Tibial nerve (tissue), 4 donors: ENCODE data around the gene PRELP. TPM values are rescaled to one million over a fixed set of nuclear protein-coding genes. Genes with fewer than 3 reads are reported as not detected.

Experiments used
- DNase-seq, 2 donors: peaks; one replicate each; pipeline ENCODE4 v3.0.0-alpha.2; 2019; ENCODE audit warnings: low spot score in 2 of 2
- H3K27ac ChIP-seq, 4 donors: fragments of 200-600 bp; sonication (generic) in 3 of 4; one replicate each; pipeline ENCODE4 v1.5.1; 2017 to 2019; ENCODE audit warnings: mild to moderate bottlenecking in 1 of 4
- H3K27me3 ChIP-seq, 2 donors: fragments of 200-600 bp; sonication (generic) in 1 of 2; one replicate each; pipeline versions ENCODE4 v1.5.1 to v1.6.0; 2017 to 2019
- H3K36me3 ChIP-seq, 3 donors: fragments of 200-600 bp; sonication (generic); one replicate each; pipeline ENCODE4 v1.5.1; 2018 to 2019
- H3K4me1 ChIP-seq, 4 donors: fragments of 200-600 bp; sonication (generic) in 3 of 4; one replicate each; pipeline ENCODE4 v1.5.1; 2017 to 2019
- H3K4me3 ChIP-seq, 4 donors: fragments of 200-600 bp; sonication (generic) in 3 of 4; one replicate each; pipeline ENCODE4 v1.5.1; 2017 to 2019; ENCODE audit warnings: mild to moderate bottlenecking in 1 of 4, moderate library complexity in 1 of 4
- H3K9me3 ChIP-seq, 4 donors: fragments of 200-600 bp; sonication (generic) in 3 of 4; one replicate each; pipeline ENCODE4 v1.5.1; 2017 to 2019
- EP300 ChIP-seq, 2 donors: sonication (generic); formaldehyde crosslinking; IDR thresholded peaks; one replicate each; pipeline ENCODE4 v1.6.1; 2017; ENCODE audit warnings: antibody characterized with exemption in 2 of 2, mild to moderate bottlenecking in 1 of 2
- POLR2A ChIP-seq, 2 donors: fragments of 450-650 bp; IDR thresholded peaks; one replicate each; pipeline ENCODE4 v1.6.1; 2017; ENCODE audit warnings: antibody characterized with exemption in 2 of 2, mild to moderate bottlenecking in 2 of 2, moderate library complexity in 2 of 2
- WGBS, 2 donors: methylation state at CpG; one replicate each; pipeline ENCODE4 v1.1.5; 2018; 5-methylcytosine and 5-hydroxymethylcytosine counted together
- total RNA-seq, 4 donors: library from RNA; depleted of rRNA; stranded (reverse); fragments of >200 nt; gene quantifications; one replicate each; pipeline ENCODE4 v1.1.0, GENCODE V29; 2016
- TF ChIP-seq, protein P1 (sequence below), 5 experiments: fragments of 200-600 bp in 3 of 5; fragments of 450-650 bp in 2 of 5; sonication (generic) in 3 of 5; IDR thresholded peaks; one replicate each; pipeline ENCODE4 v1.5.1; 2016 to 2019; ENCODE audit warnings: antibody characterized with exemption in 5 of 5, mild to moderate bottlenecking in 3 of 5, moderate library complexity in 2 of 5

Gene PRELP
- total RNA-seq, 4 donors from 2014 or later, result 108 to 291 (median 153) TPM

DNA sequence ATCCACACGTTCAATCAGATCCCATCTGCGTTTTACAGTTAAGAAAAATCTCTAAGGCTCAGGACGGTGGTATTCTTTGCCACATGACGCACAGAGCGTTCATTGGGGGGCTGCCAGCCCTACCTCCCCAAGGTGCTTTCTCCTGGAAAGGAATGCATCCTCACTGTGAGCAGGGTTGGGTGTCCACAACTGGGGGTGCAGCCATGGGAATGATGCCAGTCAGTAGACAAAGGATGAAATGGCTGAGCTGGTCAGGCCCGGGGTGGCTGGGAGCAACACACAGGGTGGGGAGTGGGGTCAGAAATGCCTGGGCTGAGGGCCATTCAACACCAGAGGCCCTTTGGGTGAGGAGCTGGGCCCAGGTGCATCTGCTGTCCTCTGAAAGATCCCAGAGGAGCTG, 44.3 kb downstream of the PRELP start:
- no peak for DNase-seq
- no peak overlapping the region for H3K27ac ChIP-seq

DNA sequence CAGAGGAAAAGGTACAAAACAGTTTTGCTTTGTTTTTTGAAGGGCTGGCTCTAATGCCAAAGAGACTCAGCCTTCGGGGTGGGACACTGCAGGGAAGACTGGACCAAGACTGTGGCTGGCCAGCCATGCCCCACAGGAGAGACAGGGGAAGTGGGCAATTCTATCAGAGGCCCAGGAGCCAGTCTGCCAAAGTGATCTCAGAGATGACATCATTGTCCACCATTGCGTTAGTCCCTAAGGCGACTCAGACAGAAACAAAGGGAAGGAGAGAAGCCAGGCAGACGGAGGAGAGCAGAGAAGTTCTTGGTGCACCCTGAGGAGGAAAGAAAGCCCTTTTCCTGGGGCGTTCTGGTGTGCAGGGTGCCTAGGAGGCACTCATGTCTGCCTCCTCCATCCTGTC, 44.7 kb downstream of the PRELP start:
- H3K36me3 ChIP-seq, result no peaks in the 10 kb centered on the region
- H3K27me3 ChIP-seq, result no peaks in the 10 kb centered on the region
- TF ChIP-seq, protein P1, sequence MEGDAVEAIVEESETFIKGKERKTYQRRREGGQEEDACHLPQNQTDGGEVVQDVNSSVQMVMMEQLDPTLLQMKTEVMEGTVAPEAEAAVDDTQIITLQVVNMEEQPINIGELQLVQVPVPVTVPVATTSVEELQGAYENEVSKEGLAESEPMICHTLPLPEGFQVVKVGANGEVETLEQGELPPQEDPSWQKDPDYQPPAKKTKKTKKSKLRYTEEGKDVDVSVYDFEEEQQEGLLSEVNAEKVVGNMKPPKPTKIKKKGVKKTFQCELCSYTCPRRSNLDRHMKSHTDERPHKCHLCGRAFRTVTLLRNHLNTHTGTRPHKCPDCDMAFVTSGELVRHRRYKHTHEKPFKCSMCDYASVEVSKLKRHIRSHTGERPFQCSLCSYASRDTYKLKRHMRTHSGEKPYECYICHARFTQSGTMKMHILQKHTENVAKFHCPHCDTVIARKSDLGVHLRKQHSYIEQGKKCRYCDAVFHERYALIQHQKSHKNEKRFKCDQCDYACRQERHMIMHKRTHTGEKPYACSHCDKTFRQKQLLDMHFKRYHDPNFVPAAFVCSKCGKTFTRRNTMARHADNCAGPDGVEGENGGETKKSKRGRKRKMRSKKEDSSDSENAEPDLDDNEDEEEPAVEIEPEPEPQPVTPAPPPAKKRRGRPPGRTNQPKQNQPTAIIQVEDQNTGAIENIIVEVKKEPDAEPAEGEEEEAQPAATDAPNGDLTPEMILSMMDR (IDR thresholded peaks at IDR 0.05), result no peak
- no peak for TF ChIP-seq EP300 (IDR thresholded peaks at IDR 0.05)
- TF ChIP-seq POLR2A (IDR thresholded peaks at IDR 0.05), result no peak
- H3K9me3 ChIP-seq, result no peaks in the 10 kb centered on the region
- WGBS, 2 donors, result 43 to 52% methylated on average over 5 of the region's 5 CpGs
- H3K4me1 ChIP-seq, result peaks cover 4 to 47% (median 30%) of the 10 kb centered on the region in 4 donors
- peak overlapping the region in 1 of 4 donors; percentile 68 for H3K27ac ChIP-seq
- no peak for DNase-seq
- no peak overlapping the region for H3K4me3 ChIP-seq

More for the DNA sequence above, 44.3 kb downstream of the PRELP start:
- no peaks in the 10 kb centered on the region for H3K36me3 ChIP-seq
- no peak overlapping the region for H3K4me3 ChIP-seq
- peaks cover 4 to 43% (median 26%) of the 10 kb centered on the region in 4 donors for H3K4me1 ChIP-seq
- H3K27me3 ChIP-seq, result no peaks in the 10 kb centered on the region
- TF ChIP-seq EP300 (IDR thresholded peaks at IDR 0.05) (no peak), POLR2A (IDR thresholded peaks at IDR 0.05) (no peak)
- TF ChIP-seq, protein P1 (IDR thresholded peaks at IDR 0.05), result no peak
- no peaks in the 10 kb centered on the region for H3K9me3 ChIP-seq
- 82 to 95% methylated on average over 6 of the region's 6 CpGs for WGBS, 2 donors

DNA sequence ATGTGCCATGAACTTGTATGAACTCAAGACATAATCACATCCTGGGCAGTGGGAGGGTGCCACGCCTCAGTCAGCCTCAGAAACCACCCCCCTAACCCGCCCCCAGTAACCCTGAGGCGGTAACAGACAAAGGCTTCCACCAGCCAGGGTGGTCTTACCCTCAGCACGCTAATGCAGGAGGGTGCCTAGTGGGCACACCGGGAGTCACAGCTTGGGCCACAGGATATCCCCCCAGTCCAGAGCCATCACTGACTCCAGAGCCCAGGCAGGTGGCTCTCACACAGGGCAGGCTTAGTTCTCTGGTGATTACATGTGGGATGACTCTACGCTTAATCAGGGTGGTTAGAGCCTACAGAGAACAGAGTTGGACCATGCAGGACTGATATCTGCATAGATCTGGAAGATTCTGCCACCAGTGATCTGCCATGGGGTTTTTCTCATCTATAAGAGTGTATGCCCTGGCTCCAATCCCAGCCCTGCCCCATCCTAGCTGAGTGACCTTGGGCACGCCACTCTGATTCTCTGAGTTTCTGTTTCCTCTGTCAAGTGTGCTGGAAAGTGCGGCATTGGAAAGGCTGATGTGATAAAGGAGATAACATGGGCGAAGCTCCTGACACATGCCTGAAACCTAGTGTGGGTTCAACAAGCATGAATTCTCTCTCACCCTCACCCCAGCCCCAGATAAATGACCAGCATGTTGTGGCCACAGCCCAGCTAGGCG, 45.6 kb downstream of the PRELP start:
- H3K9me3 ChIP-seq, result no peaks in the 10 kb centered on the region
- no peak for DNase-seq
- WGBS, 2 donors, result 63 to 66% methylated on average over 10 of the region's 10 CpGs
- H3K27me3 ChIP-seq, result no peaks in the 10 kb centered on the region
- H3K36me3 ChIP-seq, result no peaks in the 10 kb centered on the region
- H3K4me3 ChIP-seq, result no peak overlapping the region
- H3K4me1 ChIP-seq, result peaks cover 8 to 56% (median 39%) of the 10 kb centered on the region in 4 donors
- H3K27ac ChIP-seq, result peak overlapping the region in 2 of 4 donors; percentile 68 to 81
- TF ChIP-seq EP300 (IDR thresholded peaks at IDR 0.05) (no peak), POLR2A (IDR thresholded peaks at IDR 0.05) (no peak)
- TF ChIP-seq, protein P1 (IDR thresholded peaks at IDR 0.05), result no peak

- 66 to 83% methylated on average over 4 to 5 of the region's 5 CpGs for WGBS, 2 donors
- H3K4me3 ChIP-seq, result no peak overlapping the region
- peaks cover 8 to 62% (median 43%) of the 10 kb centered on the region in 4 donors for H3K4me1 ChIP-seq
- no peaks in the 10 kb centered on the region for H3K27me3 ChIP-seq
- H3K27ac ChIP-seq, result peak overlapping the region in 2 of 4 donors; percentile 68 to 81
- TF ChIP-seq EP300 (IDR thresholded peaks at IDR 0.05), result no peak
- TF ChIP-seq POLR2A (IDR thresholded peaks at IDR 0.05), result no peak
- TF ChIP-seq, protein P1 (IDR thresholded peaks at IDR 0.05), result no peak
- no peaks in the 10 kb centered on the region for H3K36me3 ChIP-seq
- no peak for DNase-seq
- no peaks in the 10 kb centered on the region for H3K9me3 ChIP-seq
Observed at GRCh38 chr1:203521812-203522211, 46.2 kb downstream of the PRELP start.

DNA sequence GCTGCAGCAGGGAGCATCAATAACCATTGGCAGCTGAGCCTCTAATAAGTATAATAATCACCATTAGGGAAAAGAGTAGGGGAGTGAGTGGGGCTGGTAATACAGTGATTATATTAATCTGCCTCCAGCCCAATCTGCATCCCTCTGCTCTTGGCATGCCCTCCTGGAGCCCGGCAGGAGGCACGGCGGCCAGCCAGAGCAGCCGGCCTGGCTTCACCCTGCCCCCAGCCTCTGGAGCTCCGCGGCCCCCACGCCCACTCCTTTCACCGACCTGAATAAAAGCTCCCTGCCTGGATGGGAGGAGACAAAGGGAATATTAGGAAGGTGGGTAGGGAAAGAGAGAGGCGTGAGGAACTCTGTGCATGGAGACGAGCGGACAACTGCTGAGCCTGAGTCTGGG, 46.6 kb downstream of the PRELP start:
- no peaks in the 10 kb centered on the region for H3K36me3 ChIP-seq
- no peak for TF ChIP-seq EP300 (IDR thresholded peaks at IDR 0.05)
- TF ChIP-seq POLR2A (IDR thresholded peaks at IDR 0.05), result no peak
- TF ChIP-seq, protein P1 (IDR thresholded peaks at IDR 0.05), result no peak
- H3K27me3 ChIP-seq, result no peaks in the 10 kb centered on the region
- WGBS, 2 donors, result 45 to 51% methylated on average over 11 of the region's 11 CpGs
- peaks cover 8 to 66% (median 45%) of the 10 kb centered on the region in 4 donors for H3K4me1 ChIP-seq
- no peak overlapping the region for H3K4me3 ChIP-seq
- DNase-seq, result no peak
- peak overlapping the region in 2 of 4 donors; percentile 23 to 81 for H3K27ac ChIP-seq
- no peaks in the 10 kb centered on the region for H3K9me3 ChIP-seq
